Neuronal stem cell (in vitro differentiated cells): ENCODE measurements around the gene AFTPH.

ENCODE experiments used
- DNase-seq: peaks from one replicate; pipeline ENCODE4 v3.0.0-alpha.2; 2013; ENCODE audit warnings: low spot score
- H2AFZ ChIP-seq: one replicate; pipeline ENCODE4 v1.6.1; 2013; ENCODE audit warnings: mild to moderate bottlenecking, low read length, inconsistent platforms
- H2AK5ac ChIP-seq: 2 replicates; pipeline ENCODE4 v1.6.1; 2013; ENCODE audit warnings: low read depth, mild to moderate bottlenecking, inconsistent platforms, low read length, moderate library complexity, mixed read lengths
- H2BK120ac ChIP-seq: 2 replicates; pipeline ENCODE4 v1.6.1; 2013; ENCODE audit warnings: low read depth, mild to moderate bottlenecking, inconsistent platforms, low read length, moderate library complexity, mixed read lengths
- H2BK12ac ChIP-seq: one replicate; pipeline ENCODE4 v1.6.1; 2013; ENCODE audit warnings: low read length, inconsistent platforms
- H2BK15ac ChIP-seq: 2 replicates; pipeline ENCODE4 v1.6.1; 2013; ENCODE audit warnings: mild to moderate bottlenecking, low read length, inconsistent platforms, mixed read lengths
- H2BK5ac ChIP-seq: one replicate; pipeline ENCODE4 v1.6.1; 2013; ENCODE audit warnings: inconsistent platforms, mild to moderate bottlenecking, low read length, moderate library complexity
- H3K14ac ChIP-seq: one replicate; pipeline ENCODE4 v1.6.1; 2013; ENCODE audit warnings: low read length, inconsistent platforms
- H3K18ac ChIP-seq: 2 replicates; pipeline ENCODE4 v1.6.1; 2013; ENCODE audit warnings: low read length, inconsistent platforms
- H3K23ac ChIP-seq: 2 replicates; pipeline ENCODE4 v1.6.1; 2013; ENCODE audit warnings: low read depth, mild to moderate bottlenecking, mixed read lengths, low read length, inconsistent platforms; ENCODE audit not compliant: poor library complexity
- H3K27ac ChIP-seq: replicated peaks from 3 replicates; pipeline ENCODE4 v1.5.1; 2013; ENCODE audit warnings: low read length, inconsistent platforms
- H3K27me3 ChIP-seq, 3 experiments: 2 replicates each; pipeline ENCODE4 v1.6.1; 2013; ENCODE audit warnings: low read length in 3 of 3, mild to moderate bottlenecking in 2 of 3, inconsistent platforms in 1 of 3, low read depth in 1 of 3, mixed read lengths in 1 of 3, moderate library complexity in 1 of 3; ENCODE audit not compliant: control insufficient read depth in 3 of 3, insufficient read depth in 3 of 3
- H3K36me3 ChIP-seq, 2 donors: replicated peaks in 1 of 2; 2 replicates each; pipeline ENCODE4 v1.6.1; 2013; ENCODE audit warnings: low read length in 2 of 2; ENCODE audit not compliant: control insufficient read depth in 2 of 2, insufficient read depth in 2 of 2
- H3K4ac ChIP-seq: 2 replicates; pipeline ENCODE4 v1.6.1; 2013; ENCODE audit warnings: inconsistent platforms, mild to moderate bottlenecking, low read length, moderate library complexity
- H3K4me1 ChIP-seq, 2 donors: 1 replicate in 1 of 2; 2 replicates in 1 of 2; pipeline ENCODE4 v1.6.1; 2013; ENCODE audit warnings: low read length in 2 of 2, low read depth in 1 of 2; ENCODE audit not compliant: control insufficient read depth in 2 of 2, insufficient read depth in 1 of 2
- H3K4me2 ChIP-seq: one replicate; pipeline ENCODE4 v1.6.1; 2013; ENCODE audit warnings: mild to moderate bottlenecking, low read length, inconsistent platforms; ENCODE audit not compliant: insufficient read depth, poor library complexity, severe bottlenecking
- H3K4me3 ChIP-seq, 2 donors: 2 replicates each; pipeline ENCODE4 v1.5.1; 2013; ENCODE audit warnings: low read length in 2 of 2, mild to moderate bottlenecking in 2 of 2, inconsistent platforms in 1 of 2, moderate library complexity in 1 of 2
- H3K79me1 ChIP-seq: one replicate; pipeline ENCODE4 v1.6.1; 2013; ENCODE audit warnings: low read depth, mild to moderate bottlenecking, inconsistent platforms, low read length, moderate library complexity
- H3K9ac ChIP-seq: one replicate; pipeline ENCODE4 v1.6.1; 2013; ENCODE audit warnings: mild to moderate bottlenecking, low read depth, low read length, inconsistent platforms; ENCODE audit not compliant: poor library complexity
- H3K9me3 ChIP-seq, 2 donors: replicated peaks in 1 of 2; 2 replicates each; pipeline versions ENCODE3 to v1.6.1; 2013; ENCODE audit warnings: low read length in 2 of 2, mild to moderate bottlenecking in 2 of 2, inconsistent platforms in 1 of 2, low read depth in 1 of 2, mixed read lengths in 1 of 2, moderate library complexity in 1 of 2; ENCODE audit not compliant: control insufficient read depth in 2 of 2, insufficient read depth in 1 of 2
- H4K8ac ChIP-seq: one replicate; pipeline ENCODE4 v1.6.1; 2013; ENCODE audit warnings: low read depth, mild to moderate bottlenecking, inconsistent platforms, low read length, moderate library complexity
- H4K91ac ChIP-seq: one replicate; pipeline ENCODE4 v1.6.1; 2013; ENCODE audit warnings: low read length, low read depth, mild to moderate bottlenecking, inconsistent platforms; ENCODE audit not compliant: poor library complexity
- WGBS, 2 donors: extraction: QIAGEN DNeasy Blood & Tissue Kit; methylation state at CpG; one replicate each; pipeline ENCODE4 v1.1.7; 2013; ENCODE audit warnings: missing lambda C conversion rate in 2 of 2, mixed read lengths in 1 of 2; ENCODE audit not compliant: insufficient read length in 2 of 2, insufficient replicate concordance in 1 of 2; ENCODE audit errors: extremely low coverage in 2 of 2; 5-methylcytosine and 5-hydroxymethylcytosine counted together

The AFTPH gene

GRCh38 chr2:64613276-64613675, 89.1 kb downstream of the AFTPH start:
- Histone ChIP-seq H3K27ac (no peak overlapping the region), H3K79me1 (no peaks in the 10 kb centered on the region), H2BK120ac (no peak overlapping the region), H2BK15ac (no peak overlapping the region), H4K8ac (no peak overlapping the region), H3K14ac (no peak overlapping the region), H3K23ac (no peak overlapping the region), H3K18ac (no peak overlapping the region), H2AFZ (no peak overlapping the region), H3K4me2 (no peak overlapping the region), H3K4ac (no peak overlapping the region), H2BK12ac (no peak overlapping the region), H3K36me3 (no peaks in the 10 kb centered on the region), H4K91ac (no peak overlapping the region), H2BK5ac (no peak overlapping the region), H3K4me1 (peaks cover 13 to 20% of the 10 kb centered on the region in 2 donors), H3K4me3 (no peak overlapping the region), H3K9me3 (no peaks in the 10 kb centered on the region), H3K9ac (no peak overlapping the region), H3K27me3 (peaks cover 0 to 8% (median 0%) of the 10 kb centered on the region in 3 experiments), H2AK5ac (no peak overlapping the region)
- DNase-seq, result no peak
- no CpG with 5 or more reads among the region's 7 CpGs for WGBS, 2 donors

DNA sequence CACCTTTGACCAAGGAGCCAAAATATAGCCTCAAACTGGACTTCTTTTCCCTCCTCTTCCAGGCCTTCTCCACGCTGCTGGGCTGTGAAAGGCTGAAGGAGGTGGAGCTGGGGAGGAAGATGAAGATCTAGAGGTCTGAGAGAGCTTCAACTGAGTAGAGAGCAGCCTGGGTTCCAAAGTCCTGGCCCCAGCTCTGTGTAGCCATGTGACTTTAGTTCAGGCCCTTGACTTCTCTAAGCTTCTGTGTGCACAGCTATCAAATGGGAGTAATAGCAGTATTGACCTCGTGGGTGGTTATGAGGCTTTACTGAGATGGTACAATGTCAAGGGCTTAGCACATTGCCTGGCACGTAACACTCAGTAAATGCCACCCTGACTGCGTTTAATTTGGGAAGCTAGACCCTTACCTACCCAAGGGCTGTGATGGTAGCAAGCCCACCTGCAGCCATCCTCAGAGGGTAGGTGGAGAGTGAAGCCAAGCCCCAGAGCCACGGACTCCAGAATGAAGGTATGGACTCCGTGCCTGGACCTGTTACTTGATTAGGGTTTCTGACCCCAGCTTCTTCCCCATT, 91.2 kb downstream of the AFTPH start:
- no peaks in the 10 kb centered on the region for H3K36me3 ChIP-seq
- WGBS, 2 donors, result no CpG with 5 or more reads among the region's 6 CpGs
- peak overlapping the region; percentile 18 for H2BK12ac ChIP-seq
- peak overlapping the region; percentile 28 for H2AK5ac ChIP-seq
- H3K14ac ChIP-seq, result no peak overlapping the region
- H4K8ac ChIP-seq, result no peak overlapping the region
- H3K27ac ChIP-seq, result no peak overlapping the region
- H3K9ac ChIP-seq, result no peak overlapping the region
- no peak overlapping the region for H3K4ac ChIP-seq
- peaks cover 0 to 8% (median 0%) of the 10 kb centered on the region in 3 experiments for H3K27me3 ChIP-seq
- H2BK15ac ChIP-seq, result peak overlapping the region; percentile 2
- no peak overlapping the region for H3K4me3 ChIP-seq
- no peak overlapping the region for H4K91ac ChIP-seq
- peak overlapping the region; percentile 36 for H3K18ac ChIP-seq
- H3K4me2 ChIP-seq, result no peak overlapping the region
- H3K9me3 ChIP-seq, result no peaks in the 10 kb centered on the region
- H3K79me1 ChIP-seq, result no peaks in the 10 kb centered on the region
- no peak overlapping the region for H2BK120ac ChIP-seq
- H3K4me1 ChIP-seq, result peaks cover 13 to 21% of the 10 kb centered on the region in 2 donors
- no peak overlapping the region for H3K23ac ChIP-seq
- no peak overlapping the region for H2BK5ac ChIP-seq
- no peak for DNase-seq
- no peak overlapping the region for H2AFZ ChIP-seq

GRCh38 chr2:64615844-64616536, 91.9 kb downstream of the AFTPH start:
- Histone ChIP-seq H2AFZ (no peak overlapping the region), H3K4me3 (no peak overlapping the region), H3K14ac (no peak overlapping the region), H3K18ac (peak overlapping the region; percentile 1), H3K36me3 (no peaks in the 10 kb centered on the region), H4K8ac (no peak overlapping the region), H4K91ac (no peak overlapping the region), H3K4me2 (no peak overlapping the region), H3K23ac (no peak overlapping the region), H2BK15ac (no peak overlapping the region), H2BK12ac (peak overlapping the region; percentile 58), H3K4me1 (peaks cover 13 to 19% of the 10 kb centered on the region in 2 donors), H3K9ac (no peak overlapping the region), H3K4ac (no peak overlapping the region), H2BK120ac (no peak overlapping the region), H3K27ac (no peak overlapping the region), H3K9me3 (no peaks in the 10 kb centered on the region), H3K27me3 (peaks cover 0 to 8% (median 0%) of the 10 kb centered on the region in 3 experiments), H2AK5ac (peak overlapping the region; percentile 34), H2BK5ac (peak overlapping the region; percentile 2), H3K79me1 (no peaks in the 10 kb centered on the region)
- no CpG with 5 or more reads among the region's 7 CpGs for WGBS, 2 donors
- DNase-seq, result no peak

GRCh38 chr2:64617631-64618151, 93.6 kb downstream of the AFTPH start:
- DNase-seq, result peak; percentile 81
- Histone ChIP-seq H3K23ac (no peak overlapping the region), H3K4me1 (peaks cover 16 to 22% of the 10 kb centered on the region in 2 donors), H3K27me3 (peaks cover 0 to 8% (median 0%) of the 10 kb centered on the region in 3 experiments), H4K8ac (no peak overlapping the region), H2BK120ac (peak overlapping the region; percentile 84), H3K4me3 (no peak overlapping the region), H2BK5ac (peak overlapping the region; percentile 69), H3K18ac (peak overlapping the region; percentile 89), H3K9me3 (no peaks in the 10 kb centered on the region), H3K4ac (no peak overlapping the region), H2BK12ac (peak overlapping the region; percentile 63), H2AK5ac (peak overlapping the region; percentile 56), H2BK15ac (peak overlapping the region; percentile 18), H3K79me1 (no peaks in the 10 kb centered on the region), H2AFZ (peak overlapping the region; percentile 63), H4K91ac (no peak overlapping the region), H3K14ac (no peak overlapping the region), H3K36me3 (no peaks in the 10 kb centered on the region), H3K4me2 (peak overlapping the region; percentile 27), H3K9ac (no peak overlapping the region), H3K27ac (peak overlapping the region; percentile 84)
- no CpG with 5 or more reads among the region's 6 CpGs for WGBS, 2 donors
